Measurements from ENCODE around the gene TACC2.

TACC2 gene

GRCh38 chr10:122234416-122234815, 245.5 kb downstream of the TACC2 start:
- DNase-seq, result no peak

GRCh38 chr10:122236690-122237306, 247.8 kb downstream of the TACC2 start:
- no peak for DNase-seq

GRCh38 chr10:122237331-122237990, 248.5 kb downstream of the TACC2 start:
- no peak for DNase-seq

GRCh38 chr10:122239578-122240257, 250.8 kb downstream of the TACC2 start:
- DNase-seq, result no peak

GRCh38 chr10:122240401-122240800, 251.4 kb downstream of the TACC2 start:
- DNase-seq, result no peak

GRCh38 chr10:122241836-122242235, 252.9 kb downstream of the TACC2 start:
- no peak for DNase-seq

GRCh38 chr10:122243550-122243949, 254.6 kb downstream of the TACC2 start:
- no peak for DNase-seq

- DNase-seq, result no peak
These were observed 255.3 kb downstream of the TACC2 start for GRCh38 chr10:122244001-122244975.

GRCh38 chr10:122245136-122245535, 256.2 kb downstream of the TACC2 start:
- DNase-seq, result no peak

GRCh38 chr10:122245897-122246296, 256.9 kb downstream of the TACC2 start:
- DNase-seq, result no peak

GRCh38 chr10:122246830-122247520, 258.0 kb downstream of the TACC2 start:
- DNase-seq, result no peak

GRCh38 chr10:122248356-122249302, 259.7 kb downstream of the TACC2 start:
- no peak for DNase-seq

- DNase-seq, result no peak
These were observed 260.4 kb downstream of the TACC2 start for GRCh38 chr10:122249303-122249850.

- DNase-seq, result no peak
These were observed 261.2 kb downstream of the TACC2 start for GRCh38 chr10:122249991-122250750.

- no peak for DNase-seq
These were observed 262.7 kb downstream of the TACC2 start for GRCh38 chr10:122251459-122252255.

GRCh38 chr10:122252805-122253204, 263.8 kb downstream of the TACC2 start:
- no peak for DNase-seq

- DNase-seq, result no peak
These were observed 264.6 kb downstream of the TACC2 start for GRCh38 chr10:122253605-122254004.

GRCh38 chr10:122254831-122255230, 265.9 kb downstream of the TACC2 start:
- no peak for DNase-seq

Measured in activated CD4-positive, CD25-positive, alpha-beta regulatory T cell treated with anti-CD3 and anti-CD28 coated beads, Interleukin-2, amount 50 U/mL, for 72 hours (primary cell).